HepG2 (cell line): Measurements from ENCODE around the gene EFS. TPM values are rescaled to one million over a fixed set of nuclear protein-coding genes. Genes with fewer than 3 reads are reported as not detected.

Experiments used
- FLYWCH1 ChIP-seq: sonication (generic); formaldehyde crosslinking; IDR thresholded peaks from 2 replicates; pipeline ENCODE4 v1.8.1; 2023; ENCODE audit warnings: mild to moderate bottlenecking, missing genetic modification reagents
- ZNF260 ChIP-seq: sonication (generic); formaldehyde crosslinking; IDR thresholded peaks from 2 replicates; pipeline ENCODE4 v1.4.0; 2020; ENCODE audit warnings: missing genetic modification reagents, low read depth, mild to moderate bottlenecking, borderline replicate concordance
- ZNF317 ChIP-seq: sonication (generic); formaldehyde crosslinking; IDR thresholded peaks from 2 replicates; pipeline ENCODE4 v1.5.0; 2020; ENCODE audit warnings: mild to moderate bottlenecking, missing genetic modification reagents
- ZNF552 ChIP-seq: sonication (generic); formaldehyde crosslinking; IDR thresholded peaks from 2 replicates; pipeline ENCODE4 v1.9.0; 2022; ENCODE audit warnings: missing genetic modification reagents, mild to moderate bottlenecking, borderline replicate concordance
- ZNF567 ChIP-seq: sonication (generic); formaldehyde crosslinking; IDR thresholded peaks from 2 replicates; pipeline ENCODE4 v1.8.1; 2023; ENCODE audit warnings: mild to moderate bottlenecking, missing genetic modification reagents, borderline replicate concordance
- ZNF670 ChIP-seq: sonication (generic); formaldehyde crosslinking; IDR thresholded peaks from 2 replicates; pipeline ENCODE4 v1.8.0; 2022; ENCODE audit warnings: mild to moderate bottlenecking, missing genetic modification reagents, borderline replicate concordance
- polyA plus RNA-seq, 8 experiments: library from polyadenylated mRNA; depleted of rRNA in 3 of 8; stranded (reverse) in 7 of 8; unstranded in 1 of 8; fragments of >200 nt; fragmentation: Illumina TruSeq in 4 of 8; extraction: Trizol in 4 of 8; gene quantifications; 2 replicates each; pipeline versions ENCODE4 v1.2.1 to v1.2.3, GENCODE V29; 2011 to 2016; ENCODE audit warnings: low read depth in 4 of 8, missing spikeins in 1 of 8, mixed read lengths in 1 of 8; ENCODE audit not compliant: insufficient read depth in 1 of 8
- total RNA-seq, 5 experiments: library from RNA; depleted of rRNA; stranded (reverse); fragments of >200 nt; fragmentation: Illumina TruSeq; extraction: Trizol; gene quantifications; 2 replicates each; pipeline ENCODE4 v1.2.3, GENCODE V29; 2016; ENCODE audit warnings: low read depth in 1 of 5
- TF ChIP-seq, protein P1 (sequence below): sonication (generic); formaldehyde crosslinking; IDR thresholded peaks from 2 replicates; pipeline ENCODE4 v1.5.0; 2020; ENCODE audit warnings: missing genetic modification reagents
- TF ChIP-seq, protein P2 (sequence below): sonication (generic); formaldehyde crosslinking; IDR thresholded peaks from 2 replicates; pipeline ENCODE4 v1.8.0; 2022; ENCODE audit warnings: mild to moderate bottlenecking, missing genetic modification reagents
- TF ChIP-seq, protein P3 (sequence below): sonication (generic); formaldehyde crosslinking; IDR thresholded peaks from 2 replicates; pipeline ENCODE4 v1.4.0; 2020; ENCODE audit warnings: mild to moderate bottlenecking, missing genetic modification reagents
- TF ChIP-seq, protein P4 (sequence below): fragments of 450-650 bp; IDR thresholded peaks from 2 replicates; pipeline ENCODE4 v1.6.1; 2017; ENCODE audit warnings: mild to moderate bottlenecking
- TF ChIP-seq, protein P5 (sequence below): sonication (generic); formaldehyde crosslinking; IDR thresholded peaks from 2 replicates; pipeline ENCODE4 v1.5.0; 2020; ENCODE audit warnings: missing genetic modification reagents

The EFS gene
- total and polyA plus RNA-seq, 2 of the 13 experiments (the other 11 are each of a cell fraction or from before 2014, with no cell fraction given) = not detected

DNA sequence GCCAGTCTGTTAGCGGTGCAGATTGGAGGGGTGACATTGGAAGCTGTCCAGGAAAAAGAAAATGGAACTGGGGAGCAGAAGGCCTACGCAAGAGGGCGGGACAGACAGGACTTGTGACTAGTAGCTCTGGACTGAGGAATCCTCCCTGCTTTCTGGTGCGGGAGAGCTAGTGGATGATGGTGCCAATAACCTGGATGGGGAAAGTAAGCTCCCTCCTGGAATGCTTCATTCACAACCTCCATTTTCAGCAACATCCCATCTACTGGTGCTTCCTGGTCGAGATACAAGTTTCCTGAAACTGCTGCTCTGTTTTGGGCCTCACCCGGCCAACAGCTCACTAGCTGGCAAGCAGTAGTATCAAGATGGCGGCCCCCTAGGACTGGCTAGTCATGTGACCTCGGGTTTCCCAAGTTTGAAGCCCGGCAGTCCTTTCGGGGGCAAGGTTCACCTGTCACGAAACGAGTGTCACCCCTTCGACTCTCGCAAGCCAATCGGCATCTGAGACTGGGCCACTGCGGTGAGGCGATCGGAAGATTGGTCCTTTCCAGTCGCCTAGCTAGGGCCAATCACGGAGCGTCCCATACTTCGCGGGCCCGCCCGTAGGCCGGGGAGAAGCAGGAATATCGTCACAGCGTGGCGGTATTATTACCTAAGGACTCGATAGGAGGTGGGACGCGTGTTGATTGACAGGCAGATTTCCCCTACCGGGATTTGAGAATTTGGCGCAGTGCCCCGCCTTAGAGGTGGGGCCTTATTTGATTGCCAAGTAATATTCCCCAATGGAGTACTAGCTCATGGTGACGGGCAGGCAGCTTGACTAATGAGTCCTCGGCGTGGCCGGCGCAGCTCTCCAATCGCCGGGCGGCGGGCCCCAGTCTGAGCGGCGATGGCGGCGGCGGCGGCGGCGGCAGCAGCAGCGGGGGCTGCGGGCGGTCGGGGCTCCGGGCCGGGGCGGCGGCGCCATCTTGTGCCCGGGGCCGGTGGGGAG, 44.1 kb downstream of the EFS start, which contains the start of gene PABPN1 (continued):
- TF ChIP-seq, protein P1, sequence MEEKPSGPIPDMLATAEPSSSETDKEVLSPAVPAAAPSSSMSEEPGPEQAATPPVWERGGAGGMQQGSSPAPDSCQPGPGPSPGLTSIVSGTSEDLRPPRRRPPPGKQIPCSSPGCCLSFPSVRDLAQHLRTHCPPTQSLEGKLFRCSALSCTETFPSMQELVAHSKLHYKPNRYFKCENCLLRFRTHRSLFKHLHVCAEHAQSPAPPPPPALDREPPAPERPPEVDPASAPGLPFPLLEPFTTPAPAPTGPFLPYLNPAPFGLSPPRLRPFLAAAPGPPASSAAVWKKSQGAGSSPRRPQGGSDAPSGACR (CRISPR knock-in tag) = peak; percentile 90
- TF ChIP-seq ZNF552 (CRISPR knock-in tag) (peak; percentile 95), ZNF567 (CRISPR knock-in tag) (no peak; the same call in 1 of the 2 replicates), FLYWCH1 (0 out of 2 replicates have a peak, but pooled peaks have one; percentile 24), ZNF260 (peak; percentile 92; the same call in 1 of the 2 replicates), ZNF317 (CRISPR knock-in tag) (peak; percentile 90), ZNF670 (CRISPR knock-in tag) (peak; percentile 98)
- TF ChIP-seq, protein P2, sequence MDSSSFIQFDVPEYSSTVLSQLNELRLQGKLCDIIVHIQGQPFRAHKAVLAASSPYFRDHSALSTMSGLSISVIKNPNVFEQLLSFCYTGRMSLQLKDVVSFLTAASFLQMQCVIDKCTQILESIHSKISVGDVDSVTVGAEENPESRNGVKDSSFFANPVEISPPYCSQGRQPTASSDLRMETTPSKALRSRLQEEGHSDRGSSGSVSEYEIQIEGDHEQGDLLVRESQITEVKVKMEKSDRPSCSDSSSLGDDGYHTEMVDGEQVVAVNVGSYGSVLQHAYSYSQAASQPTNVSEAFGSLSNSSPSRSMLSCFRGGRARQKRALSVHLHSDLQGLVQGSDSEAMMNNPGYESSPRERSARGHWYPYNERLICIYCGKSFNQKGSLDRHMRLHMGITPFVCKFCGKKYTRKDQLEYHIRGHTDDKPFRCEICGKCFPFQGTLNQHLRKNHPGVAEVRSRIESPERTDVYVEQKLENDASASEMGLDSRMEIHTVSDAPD = peak; percentile 85; the same call in 1 of the 2 replicates
- TF ChIP-seq, protein P3, sequence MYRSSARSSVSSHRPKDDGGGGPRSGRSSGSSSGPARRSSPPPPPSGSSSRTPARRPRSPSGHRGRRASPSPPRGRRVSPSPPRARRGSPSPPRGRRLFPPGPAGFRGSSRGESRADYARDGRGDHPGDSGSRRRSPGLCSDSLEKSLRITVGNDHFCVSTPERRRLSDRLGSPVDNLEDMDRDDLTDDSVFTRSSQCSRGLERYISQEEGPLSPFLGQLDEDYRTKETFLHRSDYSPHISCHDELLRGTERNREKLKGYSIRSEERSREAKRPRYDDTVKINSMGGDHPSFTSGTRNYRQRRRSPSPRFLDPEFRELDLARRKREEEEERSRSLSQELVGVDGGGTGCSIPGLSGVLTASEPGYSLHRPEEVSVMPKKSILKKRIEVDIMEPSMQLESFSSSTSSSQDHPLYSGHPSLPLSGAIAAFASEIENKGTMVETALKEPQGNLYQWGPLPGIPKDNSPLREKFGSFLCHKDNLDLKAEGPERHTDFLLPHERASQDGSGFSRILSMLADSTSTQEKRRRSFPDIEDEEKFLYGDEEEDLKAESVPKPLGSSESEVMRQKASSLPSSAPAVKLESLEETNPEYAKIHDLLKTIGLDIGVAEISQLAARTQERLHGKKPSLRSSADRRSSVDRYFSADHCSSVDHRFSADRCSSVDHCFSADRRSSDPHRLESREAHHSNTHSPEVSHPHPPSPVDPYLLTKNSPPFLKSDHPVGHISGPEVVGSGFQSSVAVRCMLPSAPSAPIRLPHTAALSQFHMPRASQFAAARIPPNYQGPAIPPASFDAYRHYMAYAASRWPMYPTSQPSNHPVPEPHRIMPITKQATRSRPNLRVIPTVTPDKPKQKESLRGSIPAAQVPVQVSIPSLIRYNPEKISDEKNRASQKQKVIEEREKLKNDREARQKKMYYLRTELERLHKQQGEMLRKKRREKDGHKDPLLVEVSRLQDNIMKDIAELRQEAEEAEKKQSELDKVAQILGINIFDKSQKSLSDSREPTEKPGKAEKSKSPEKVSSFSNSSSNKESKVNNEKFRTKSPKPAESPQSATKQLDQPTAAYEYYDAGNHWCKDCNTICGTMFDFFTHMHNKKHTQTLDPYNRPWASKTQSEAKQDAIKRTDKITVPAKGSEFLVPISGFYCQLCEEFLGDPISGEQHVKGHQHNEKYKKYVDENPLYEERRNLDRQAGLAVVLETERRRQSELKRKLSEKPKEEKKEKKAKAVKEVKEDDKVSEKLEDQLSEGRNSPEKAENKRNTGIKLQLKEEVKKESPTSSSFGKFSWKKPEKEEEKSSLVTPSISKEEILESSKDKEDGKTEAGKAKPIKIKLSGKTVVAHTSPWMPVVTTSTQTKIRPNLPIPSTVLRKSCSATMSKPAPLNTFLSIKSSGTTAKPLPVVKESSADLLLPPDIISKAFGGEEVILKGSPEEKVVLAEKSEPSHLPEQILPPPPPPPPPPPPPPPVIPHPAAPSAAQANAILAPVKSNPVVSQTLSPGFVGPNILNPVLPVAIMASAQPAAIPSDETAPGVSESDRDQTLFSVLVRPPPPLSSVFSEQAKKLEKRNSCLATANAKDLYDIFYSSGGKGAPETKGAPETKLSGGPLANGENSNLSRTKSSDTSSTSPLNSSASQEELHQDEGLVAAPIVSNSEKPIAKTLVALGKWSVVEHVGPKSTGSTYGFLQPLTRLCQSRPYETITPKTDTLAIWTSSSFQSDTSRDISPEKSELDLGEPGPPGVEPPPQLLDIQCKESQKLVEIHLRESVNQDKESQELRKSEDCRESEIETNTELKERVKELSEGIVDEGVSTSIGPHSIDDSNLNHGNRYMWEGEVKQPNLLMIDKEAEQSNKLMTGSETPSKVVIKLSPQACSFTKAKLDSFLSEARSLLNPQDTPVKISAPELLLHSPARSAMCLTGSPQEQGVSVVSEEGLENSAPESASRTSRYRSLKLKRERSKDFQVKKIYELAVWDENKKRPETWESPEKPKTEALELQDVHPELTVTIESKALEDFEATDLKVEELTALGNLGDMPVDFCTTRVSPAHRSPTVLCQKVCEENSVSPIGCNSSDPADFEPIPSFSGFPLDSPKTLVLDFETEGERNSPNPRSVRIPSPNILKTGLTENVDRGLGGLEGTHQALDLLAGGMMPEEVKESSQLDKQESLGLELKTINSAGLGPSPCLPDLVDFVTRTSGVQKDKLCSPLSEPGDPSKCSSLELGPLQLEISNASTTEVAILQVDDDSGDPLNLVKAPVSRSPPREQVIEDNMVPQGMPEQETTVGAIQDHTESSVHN (CRISPR knock-in tag) = peak; percentile 23; the same call in 1 of the 2 replicates
- TF ChIP-seq, protein P4, sequence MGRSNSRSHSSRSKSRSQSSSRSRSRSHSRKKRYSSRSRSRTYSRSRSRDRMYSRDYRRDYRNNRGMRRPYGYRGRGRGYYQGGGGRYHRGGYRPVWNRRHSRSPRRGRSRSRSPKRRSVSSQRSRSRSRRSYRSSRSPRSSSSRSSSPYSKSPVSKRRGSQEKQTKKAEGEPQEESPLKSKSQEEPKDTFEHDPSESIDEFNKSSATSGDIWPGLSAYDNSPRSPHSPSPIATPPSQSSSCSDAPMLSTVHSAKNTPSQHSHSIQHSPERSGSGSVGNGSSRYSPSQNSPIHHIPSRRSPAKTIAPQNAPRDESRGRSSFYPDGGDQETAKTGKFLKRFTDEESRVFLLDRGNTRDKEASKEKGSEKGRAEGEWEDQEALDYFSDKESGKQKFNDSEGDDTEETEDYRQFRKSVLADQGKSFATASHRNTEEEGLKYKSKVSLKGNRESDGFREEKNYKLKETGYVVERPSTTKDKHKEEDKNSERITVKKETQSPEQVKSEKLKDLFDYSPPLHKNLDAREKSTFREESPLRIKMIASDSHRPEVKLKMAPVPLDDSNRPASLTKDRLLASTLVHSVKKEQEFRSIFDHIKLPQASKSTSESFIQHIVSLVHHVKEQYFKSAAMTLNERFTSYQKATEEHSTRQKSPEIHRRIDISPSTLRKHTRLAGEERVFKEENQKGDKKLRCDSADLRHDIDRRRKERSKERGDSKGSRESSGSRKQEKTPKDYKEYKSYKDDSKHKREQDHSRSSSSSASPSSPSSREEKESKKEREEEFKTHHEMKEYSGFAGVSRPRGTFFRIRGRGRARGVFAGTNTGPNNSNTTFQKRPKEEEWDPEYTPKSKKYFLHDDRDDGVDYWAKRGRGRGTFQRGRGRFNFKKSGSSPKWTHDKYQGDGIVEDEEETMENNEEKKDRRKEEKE = no peak
- TF ChIP-seq, protein P5, sequence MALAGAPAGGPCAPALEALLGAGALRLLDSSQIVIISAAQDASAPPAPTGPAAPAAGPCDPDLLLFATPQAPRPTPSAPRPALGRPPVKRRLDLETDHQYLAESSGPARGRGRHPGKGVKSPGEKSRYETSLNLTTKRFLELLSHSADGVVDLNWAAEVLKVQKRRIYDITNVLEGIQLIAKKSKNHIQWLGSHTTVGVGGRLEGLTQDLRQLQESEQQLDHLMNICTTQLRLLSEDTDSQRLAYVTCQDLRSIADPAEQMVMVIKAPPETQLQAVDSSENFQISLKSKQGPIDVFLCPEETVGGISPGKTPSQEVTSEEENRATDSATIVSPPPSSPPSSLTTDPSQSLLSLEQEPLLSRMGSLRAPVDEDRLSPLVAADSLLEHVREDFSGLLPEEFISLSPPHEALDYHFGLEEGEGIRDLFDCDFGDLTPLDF (CRISPR knock-in tag) = peak; percentile 93
